Right cardiac atrium (tissue), 5 donors: ENCODE measurements around the gene RNGTT. TPM values are rescaled to one million over a fixed set of nuclear protein-coding genes. Genes with fewer than 3 reads are reported as not detected.

Source experiments
- ATAC-seq, 2 donors: fragments of 200-7000 bp; cut with Tn5 transposase; one replicate each; pipeline versions ENCODE4 v1.8.0 to v1.9.1; 2020; ENCODE audit warnings: moderate library complexity in 2 of 2, mild to moderate bottlenecking in 1 of 2
- DNase-seq, 3 donors: peaks; one replicate each; pipeline ENCODE4 v3.0.0-alpha.2; 2020
- H3K27ac ChIP-seq: one replicate; pipeline ENCODE4 v1.5.1; 2013; ENCODE audit warnings: mild to moderate bottlenecking, low read length, control low read depth, moderate library complexity
- H3K27me3 ChIP-seq: one replicate; pipeline ENCODE4 v1.6.1; 2013; ENCODE audit not compliant: control insufficient read depth, insufficient read depth
- H3K4me1 ChIP-seq: one replicate; pipeline ENCODE4 v1.6.1; 2013; ENCODE audit warnings: low read length; ENCODE audit not compliant: control insufficient read depth, insufficient read depth
- H3K4me3 ChIP-seq: one replicate; pipeline ENCODE4 v1.5.1; 2013; ENCODE audit warnings: low read length, control low read depth
- H3K9me3 ChIP-seq: one replicate; pipeline ENCODE4 v1.6.1; 2013; ENCODE audit warnings: low read length; ENCODE audit not compliant: control insufficient read depth
- WGBS: extraction: QIAGEN DNeasy Blood & Tissue Kit; methylation state at CpG from one replicate; pipeline ENCODE4 v1.1.7; 2013; 5-methylcytosine and 5-hydroxymethylcytosine counted together
- intact Hi-C, 4 donors: fragments of 100-400 bp; cut with DNase I; formaldehyde crosslinking; loops; one replicate each; pipeline versions ENCODE4 v1.11.0 to v1.14.0; 2022 to 2023
- polyA plus RNA-seq: library from polyadenylated mRNA; stranded (reverse); fragments of 200-250 nt; gene quantifications from one replicate; pipeline ENCODE4 v1.2.3, GENCODE V29; 2013
- total RNA-seq, 4 donors: library from RNA; stranded (reverse); fragmentation: NEBNext Ultra II Directional; extraction: Animal tissue kit (Norgen Biotek cat#: 25700); gene quantifications; one replicate each; pipeline ENCODE4 v1.2.1, GENCODE V29; 2021
- donor health status: healthy with polysubstance abuse.
- donor health status: DM: no; HTN: yes; CAD: no.
- donor health status: DM: no; HTN: no; CAD: no.
- donor health status: DM: no; HTN: yes; CAD: no; lungs with severe emphysema.
- donor health status: DM: yes; HTN: yes; CAD: no.

The RNGTT gene
- total and polyA plus RNA-seq, 5 donors: 3.9 to 9.5 (median 8.3) TPM

DNA sequence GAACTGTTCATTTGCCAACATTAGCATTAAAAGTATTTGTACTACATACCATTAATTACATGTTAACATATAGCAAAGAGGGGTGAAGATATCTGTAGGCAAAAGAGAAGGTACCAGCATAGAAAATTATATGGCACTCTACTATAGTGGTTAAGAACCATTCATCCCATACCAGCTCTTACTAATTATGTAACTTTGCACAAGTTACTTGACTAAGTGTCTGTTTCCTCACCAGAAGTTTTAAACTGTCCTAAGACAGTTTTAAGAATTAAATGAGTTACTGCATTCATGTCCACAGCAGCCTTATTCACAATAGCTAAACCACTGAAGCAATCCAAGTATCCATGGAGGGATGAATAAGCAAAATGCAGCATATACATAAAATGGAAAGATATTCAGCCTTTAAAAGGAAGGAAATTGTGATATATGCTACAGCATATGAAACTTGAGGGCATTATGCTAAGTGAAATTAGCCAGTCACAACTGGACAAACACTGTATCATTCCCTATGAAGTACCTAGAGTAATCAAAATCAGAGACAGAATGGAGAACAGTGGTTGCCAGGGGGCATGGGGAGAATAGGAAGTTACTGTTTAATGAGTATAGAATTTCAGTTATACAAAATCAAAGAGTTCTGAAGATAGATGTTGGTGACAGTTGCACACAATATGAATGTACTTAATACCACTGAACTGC is 98.9 kb downstream of the RNGTT start:
- intact Hi-C loops: loop anchor here in 2 of 4 donors (5.0 to 10.0 kb wide), 2 partner anchors 930 to 932 kb away; no protein-coding TSS in a partner anchor
- no peak overlapping the region for H3K27ac ChIP-seq
- ATAC-seq (no peak), DNase-seq (no peak)
- no peak overlapping the region for H3K4me3 ChIP-seq
- H3K27me3 ChIP-seq: no peaks in the 10 kb centered on the region
- no peaks in the 10 kb centered on the region for H3K4me1 ChIP-seq
- H3K9me3 ChIP-seq: no peaks in the 10 kb centered on the region

DNA sequence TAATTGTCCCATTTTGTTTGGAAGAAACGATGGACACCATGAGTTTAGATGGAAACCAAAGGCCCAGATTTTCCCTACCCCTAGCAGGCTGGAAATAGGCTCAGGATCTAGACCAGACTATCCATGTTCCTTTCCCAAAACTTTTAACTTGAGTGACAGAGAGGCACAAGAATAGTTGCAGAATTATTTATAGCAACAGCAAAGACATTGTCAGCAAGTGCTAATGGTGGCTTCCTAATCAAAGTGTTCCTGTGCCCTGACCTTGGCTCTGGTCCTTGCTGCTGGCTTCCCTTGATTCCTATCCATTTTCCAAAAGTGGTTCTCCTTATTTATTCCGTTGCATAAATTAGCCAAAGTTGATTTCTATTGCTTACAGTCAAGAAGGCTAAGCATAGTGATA is 103.1 kb downstream of the RNGTT start:
- DNase-seq: no peak
- Histone ChIP-seq H3K27me3 (no peaks in the 10 kb centered on the region), H3K9me3 (no peaks in the 10 kb centered on the region), H3K4me1 (no peaks in the 10 kb centered on the region), H3K27ac (no peak overlapping the region), H3K4me3 (no peak overlapping the region)
- intact Hi-C loops: loop anchor here in 1 of 4 donors (10.0 kb wide), 1 partner anchor 926 kb away; no protein-coding TSS in a partner anchor
- WGBS: 92% methylated on average over 2 of the region's 2 CpGs
- ATAC-seq: no peak

DNA sequence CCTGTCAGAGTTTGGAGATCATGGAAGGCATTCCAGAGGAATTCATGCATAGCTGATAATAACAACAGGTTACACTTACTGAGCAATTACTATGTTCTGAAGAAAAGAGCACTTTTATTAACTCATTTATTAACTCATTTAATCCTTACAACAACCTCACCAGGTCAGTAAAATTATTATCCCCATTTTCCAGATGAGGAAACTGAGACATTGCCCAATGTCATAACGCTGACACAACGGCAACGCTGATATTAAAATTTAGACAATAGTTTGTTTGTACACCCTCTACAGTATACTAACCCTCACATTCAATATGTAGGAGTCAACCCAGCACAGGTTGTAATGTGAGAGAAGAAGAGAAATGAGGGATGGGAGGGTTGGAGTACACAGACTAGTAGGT is 105.0 kb downstream of the RNGTT start:
- Histone ChIP-seq H3K9me3 (no peaks in the 10 kb centered on the region), H3K27me3 (no peaks in the 10 kb centered on the region), H3K4me1 (no peaks in the 10 kb centered on the region), H3K4me3 (no peak overlapping the region), H3K27ac (no peak overlapping the region)
- WGBS: 96% methylated on average over 3 of the region's 3 CpGs
- DNase-seq: no peak
- intact Hi-C loops: no loop called here
- ATAC-seq: no peak

DNA sequence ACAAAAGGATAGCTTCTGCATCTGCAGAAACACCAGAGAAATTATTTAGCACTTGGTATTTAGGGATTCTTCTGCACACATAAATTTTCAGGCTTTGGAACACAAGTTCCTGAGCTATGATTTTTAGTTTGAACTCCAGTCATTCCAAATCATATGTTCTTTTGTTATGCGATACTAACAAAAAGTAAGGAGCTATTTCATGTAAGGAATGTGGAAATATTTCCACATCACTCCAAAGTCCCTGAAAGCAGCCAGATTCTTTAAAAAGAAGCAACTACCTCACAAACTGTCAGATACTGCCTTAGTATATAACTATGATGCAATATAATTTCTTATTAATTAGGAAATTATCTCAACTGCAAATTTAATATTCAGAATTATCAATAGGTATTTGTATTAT is 106.9 kb downstream of the RNGTT start:
- Histone ChIP-seq H3K4me3 (no peak overlapping the region), H3K27ac (no peak overlapping the region), H3K4me1 (no peaks in the 10 kb centered on the region), H3K27me3 (no peaks in the 10 kb centered on the region), H3K9me3 (no peaks in the 10 kb centered on the region)
- DNase-seq (no peak), ATAC-seq (no peak)
- intact Hi-C loops: no loop called here
- WGBS: 88% methylated on average over 1 of the region's 1 CpG

DNA sequence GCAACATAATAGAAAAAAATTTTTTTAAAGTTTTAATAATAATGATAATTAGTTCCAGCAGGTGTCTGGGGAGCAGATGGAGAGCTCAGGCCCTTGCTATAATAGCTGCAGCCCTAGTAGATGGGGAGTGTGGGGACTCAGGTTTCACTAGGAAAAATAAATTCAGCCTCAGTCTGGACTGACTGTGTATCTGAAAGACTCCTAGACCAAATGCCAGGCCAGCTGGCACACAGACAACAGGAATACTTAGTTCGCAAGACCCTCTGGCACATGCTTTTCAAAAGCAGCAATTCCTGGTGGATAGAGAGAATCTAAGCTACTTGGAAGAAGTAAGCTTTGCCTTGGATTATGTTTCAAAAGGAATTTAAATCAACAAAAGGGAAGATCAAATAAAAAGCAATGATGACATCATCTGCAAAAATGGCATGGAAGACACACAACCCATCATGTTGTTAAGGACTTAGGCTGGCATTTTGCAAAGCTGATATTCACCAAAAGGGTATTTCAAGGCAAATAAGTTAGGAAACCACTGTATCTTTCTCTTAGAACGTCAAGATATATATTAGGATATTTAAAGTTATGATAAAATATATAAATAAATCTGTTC is 107.8 kb downstream of the RNGTT start:
- no peak overlapping the region for H3K27ac ChIP-seq
- intact Hi-C loops: no loop called here
- WGBS: 82% methylated on average over 2 of the region's 2 CpGs
- ATAC-seq (no peak), DNase-seq (peak in 1 of 3 donors; percentile 38)
- H3K4me1 ChIP-seq: no peaks in the 10 kb centered on the region
- no peaks in the 10 kb centered on the region for H3K9me3 ChIP-seq
- no peak overlapping the region for H3K4me3 ChIP-seq
- no peaks in the 10 kb centered on the region for H3K27me3 ChIP-seq

DNA sequence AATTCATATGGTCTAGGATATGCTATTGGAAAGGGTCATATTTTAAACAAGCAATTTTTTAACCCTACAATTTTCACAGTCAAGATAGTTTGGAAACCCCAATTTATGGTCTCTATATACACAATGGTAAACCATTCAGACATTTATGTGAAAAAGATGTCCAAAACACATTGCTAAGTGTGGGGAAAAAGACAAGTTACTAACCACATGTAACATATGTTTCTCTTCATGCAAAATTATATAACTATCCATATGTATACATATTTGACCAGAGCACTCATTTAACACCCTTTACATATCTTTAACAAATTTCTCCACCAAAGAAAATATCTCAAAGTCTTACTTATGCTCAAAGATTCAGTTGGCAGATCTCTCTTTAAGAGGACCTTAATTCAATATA is 110.6 kb downstream of the RNGTT start:
- Histone ChIP-seq H3K27me3 (no peaks in the 10 kb centered on the region), H3K4me1 (no peaks in the 10 kb centered on the region), H3K4me3 (no peak overlapping the region), H3K27ac (no peak overlapping the region), H3K9me3 (no peaks in the 10 kb centered on the region)
- DNase-seq (no peak), ATAC-seq (no peak)
- intact Hi-C loops: no loop called here

DNA sequence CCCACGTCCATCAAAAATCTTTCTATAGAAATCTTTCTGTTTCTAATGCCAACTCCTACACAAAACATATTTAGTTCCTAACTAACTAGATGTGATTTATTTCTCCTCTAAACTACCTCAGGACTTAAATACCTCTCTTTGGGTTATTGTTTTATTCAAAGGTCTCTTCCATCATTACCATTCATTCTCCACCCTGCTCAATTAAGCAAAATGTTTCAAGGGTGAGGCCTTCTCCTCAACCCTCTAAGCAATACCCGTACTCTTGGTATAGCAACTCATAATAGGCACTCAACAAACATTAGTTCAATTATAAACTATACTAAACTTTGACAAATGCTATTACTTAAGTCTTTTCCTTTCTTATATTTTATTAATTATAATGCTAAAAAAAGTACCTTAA is 111.4 kb downstream of the RNGTT start:
- no peaks in the 10 kb centered on the region for H3K4me1 ChIP-seq
- WGBS: 95% methylated on average over 2 of the region's 2 CpGs
- intact Hi-C loops: no loop called here
- no peaks in the 10 kb centered on the region for H3K27me3 ChIP-seq
- H3K27ac ChIP-seq: no peak overlapping the region
- no peak overlapping the region for H3K4me3 ChIP-seq
- no peaks in the 10 kb centered on the region for H3K9me3 ChIP-seq
- ATAC-seq (no peak), DNase-seq (no peak)

DNA sequence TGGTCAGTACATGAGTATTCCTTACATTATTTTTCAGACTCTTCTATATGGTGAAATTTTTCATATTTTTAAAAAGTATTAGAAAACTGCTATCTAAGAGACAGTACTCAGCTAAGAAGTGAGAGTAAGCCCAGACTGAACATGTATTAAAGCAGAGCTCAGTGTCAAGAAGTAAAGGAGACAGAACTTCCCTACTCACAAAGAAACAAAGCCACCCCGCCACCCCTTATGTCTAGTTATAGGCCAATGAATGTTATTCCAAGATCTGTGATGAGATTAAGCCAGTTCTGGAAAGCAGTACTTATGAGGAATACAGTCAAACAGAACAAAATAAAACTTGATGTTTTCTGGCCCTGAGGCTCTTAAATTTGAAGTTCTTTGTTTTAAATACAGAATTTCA is 114.5 kb downstream of the RNGTT start:
- DNase-seq: no peak
- Histone ChIP-seq H3K9me3 (no peaks in the 10 kb centered on the region), H3K4me3 (no peak overlapping the region), H3K27me3 (no peaks in the 10 kb centered on the region), H3K4me1 (no peaks in the 10 kb centered on the region), H3K27ac (no peak overlapping the region)
- intact Hi-C loops: no loop called here
- ATAC-seq: no peak
- whole genome bisulfite sequencing: 79% methylated on average over 1 of the region's 1 CpG

DNA sequence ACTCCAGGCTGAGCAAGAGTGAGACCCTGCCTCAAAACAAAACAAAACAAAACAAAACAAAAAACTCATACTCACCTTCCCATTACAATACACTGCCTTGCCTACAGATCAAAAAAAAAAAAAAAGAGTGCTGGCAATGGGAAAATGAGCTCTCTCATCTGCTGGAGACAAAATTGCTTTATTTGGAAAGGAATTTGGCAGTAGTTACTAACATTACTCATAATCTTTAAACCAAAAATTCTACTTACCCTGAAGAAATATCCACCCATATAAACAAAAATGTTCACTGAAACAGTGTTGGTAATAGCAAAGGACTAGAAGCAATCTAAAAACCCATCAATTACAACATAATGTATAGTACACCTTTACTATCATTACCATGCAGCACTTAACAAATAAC is 120.4 kb downstream of the RNGTT start:
- intact Hi-C loops: no loop called here
- Histone ChIP-seq H3K27ac (peak overlapping the region; percentile 52), H3K27me3 (no peaks in the 10 kb centered on the region), H3K9me3 (no peaks in the 10 kb centered on the region), H3K4me3 (no peak overlapping the region), H3K4me1 (no peaks in the 10 kb centered on the region)
- DNase-seq (no peak), ATAC-seq (peak; percentile 67 to 70)

DNA sequence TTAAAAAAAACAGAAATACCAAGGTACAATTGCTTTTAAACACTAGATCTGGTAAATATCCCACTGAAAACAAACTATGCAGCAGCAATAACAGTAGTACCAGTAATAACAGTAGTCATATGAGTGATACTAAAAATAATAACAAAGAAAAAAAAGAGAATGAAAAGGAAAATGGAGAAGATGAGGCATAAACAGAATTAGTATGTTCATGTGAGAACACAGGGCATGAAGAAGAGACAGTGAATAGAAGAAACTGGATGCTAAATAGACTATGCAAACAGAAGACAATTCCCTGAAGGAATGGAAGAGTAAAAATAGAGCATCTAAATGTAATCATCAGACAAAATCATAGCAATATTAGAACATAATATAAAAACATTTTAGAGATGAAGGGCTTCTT is 121.1 kb downstream of the RNGTT start:
- no peak for ATAC-seq
- intact Hi-C loops: no loop called here
- H3K9me3 ChIP-seq: no peaks in the 10 kb centered on the region
- H3K4me1 ChIP-seq: no peaks in the 10 kb centered on the region
- no peak overlapping the region for H3K27ac ChIP-seq
- no peak overlapping the region for H3K4me3 ChIP-seq
- DNase-seq: no peak
- no peaks in the 10 kb centered on the region for H3K27me3 ChIP-seq

DNA sequence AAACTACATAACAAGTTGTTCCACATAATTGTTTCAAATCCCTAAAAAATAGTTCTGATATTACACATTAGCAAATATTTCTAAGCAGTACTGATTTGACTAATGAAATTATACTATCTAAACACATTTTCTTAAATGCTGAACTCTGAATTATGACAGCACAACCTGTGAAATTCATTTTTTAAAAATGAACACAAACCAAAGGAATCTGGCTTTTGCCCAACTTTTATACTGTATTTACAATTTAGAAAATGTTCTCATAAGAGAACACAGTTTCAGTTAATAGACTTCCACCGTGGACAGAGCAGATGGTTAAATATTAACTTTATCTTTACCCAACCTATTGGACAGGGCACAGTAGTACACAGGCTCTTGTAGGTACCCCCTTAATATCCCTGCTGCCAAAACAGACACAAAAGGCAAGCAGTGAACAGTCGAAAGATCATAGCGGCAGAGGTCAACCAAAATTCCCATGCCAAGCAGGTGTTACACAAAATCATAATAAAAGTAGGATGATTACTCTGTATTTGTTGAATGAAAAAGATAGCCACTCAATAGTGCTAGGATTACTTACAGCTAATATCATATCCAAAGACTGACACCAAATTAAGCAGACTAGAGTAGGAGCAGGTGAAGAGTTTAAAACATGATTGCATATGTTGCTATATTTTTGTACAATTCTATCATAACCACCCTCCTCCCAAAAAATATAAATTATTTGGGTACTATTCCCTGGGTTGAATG is 122.5 kb downstream of the RNGTT start:
- intact Hi-C loops: no loop called here
- no peak for ATAC-seq
- Histone ChIP-seq H3K27ac (no peak overlapping the region), H3K4me1 (no peaks in the 10 kb centered on the region), H3K9me3 (no peaks in the 10 kb centered on the region), H3K27me3 (no peaks in the 10 kb centered on the region), H3K4me3 (no peak overlapping the region)
- 72% methylated on average over 3 of the region's 3 CpGs for WGBS
- no peak for DNase-seq
